Ecto neural progenitor cell (in vitro differentiated cells): ENCODE measurements around the gene NUP42.
"Not testable (repeated sequence)": the region's sequence is repeated elsewhere in the genome, so short reads cannot be mapped to it uniquely, and the experiment has no call there.

Experiments
- DNase-seq: peaks from one replicate; pipeline ENCODE4 v3.0.0-alpha.2; 2018; ENCODE audit warnings: low spot score

NUP42 gene

GRCh38 chr7:23204241-23204640 is 22.4 kb downstream of the NUP42 start:
- no peak for DNase-seq

GRCh38 chr7:23205577-23205908 is 23.7 kb downstream of the NUP42 start:
- DNase-seq, result no peak

GRCh38 chr7:23205909-23206767 is 24.3 kb downstream of the NUP42 start:
- no peak for DNase-seq

GRCh38 chr7:23207021-23207420 is 25.2 kb downstream of the NUP42 start:
- DNase-seq, result no peak

GRCh38 chr7:23207884-23208283 is 26.0 kb downstream of the NUP42 start:
- no peak for DNase-seq

GRCh38 chr7:23208316-23208715 is 26.5 kb downstream of the NUP42 start:
- no peak for DNase-seq

- DNase-seq, result no peak
These were observed 28.7 kb downstream of the NUP42 start for GRCh38 chr7:23210506-23210905.

GRCh38 chr7:23211589-23211988 is 29.7 kb downstream of the NUP42 start:
- no peak for DNase-seq

GRCh38 chr7:23212395-23212794 is 30.5 kb downstream of the NUP42 start:
- no peak for DNase-seq

- no peak for DNase-seq
These were observed 31.0 kb downstream of the NUP42 start for GRCh38 chr7:23212841-23213240.

- DNase-seq, result no peak
These were observed 31.9 kb downstream of the NUP42 start for GRCh38 chr7:23213755-23214154.

- no peak for DNase-seq
These were observed 32.6 kb downstream of the NUP42 start for GRCh38 chr7:23214423-23214822.

GRCh38 chr7:23214938-23215337 is 33.1 kb downstream of the NUP42 start:
- DNase-seq, result no peak

GRCh38 chr7:23216021-23216420 is 34.2 kb downstream of the NUP42 start:
- DNase-seq, result no peak

- DNase-seq, result no peak
These were observed 36.3 kb downstream of the NUP42 start for GRCh38 chr7:23218196-23218595.

- DNase-seq, result no peak
These were observed 39.0 kb downstream of the NUP42 start for GRCh38 chr7:23220690-23221305.

- no peak for DNase-seq
These were observed 40.7 kb downstream of the NUP42 start for GRCh38 chr7:23222439-23223030.

GRCh38 chr7:23224364-23224763 is 42.5 kb downstream of the NUP42 start:
- DNase-seq, result not testable (repeated sequence)

- DNase-seq, result no peak
These were observed 45.1 kb downstream of the NUP42 start for GRCh38 chr7:23226844-23227450.

GRCh38 chr7:23228412-23228811 is 46.6 kb downstream of the NUP42 start:
- DNase-seq, result no peak

GRCh38 chr7:23230641-23231101 is 48.8 kb downstream of the NUP42 start:
- no peak for DNase-seq

- no peak for DNase-seq
These were observed 51.1 kb downstream of the NUP42 start for GRCh38 chr7:23232966-23233365.
